CD8-positive, alpha-beta memory T cell (primary cell): ENCODE data around the gene BUB3. TPM values are rescaled to one million over a fixed set of nuclear protein-coding genes. Genes with fewer than 3 reads are reported as not detected.

Experiments
- CTCF ChIA-PET: fragments of 350-600 bp; sonication (Branson Sonifier 250); formaldehyde crosslinking; loops from one replicate; lab custom pipeline; 2021; ENCODE audit warnings: antibody characterized with exemption; lab: Charles Lee
- POLR2A ChIA-PET: fragments of 350-600 bp; sonication (Branson Sonifier 250); formaldehyde crosslinking; loops from one replicate; lab custom pipeline; 2021; ENCODE audit warnings: antibody characterized with exemption; lab: Charles Lee
- DNase-seq, 5 donors: peaks; one replicate each; pipeline versions ENCODE4 v3.0.0 to v3.0.0-alpha.2; 2020 to 2022; ENCODE audit warnings: mixed read lengths in 1 of 5
- H3K27ac ChIP-seq: one replicate; pipeline ENCODE4 v1.7.0; 2013; ENCODE audit warnings: low read depth, mild to moderate bottlenecking, low read length, moderate library complexity
- H3K27me3 ChIP-seq: 2 replicates; pipeline ENCODE4 v1.7.0; 2013; ENCODE audit warnings: low read length, mild to moderate bottlenecking; ENCODE audit not compliant: insufficient read depth, poor library complexity, severe bottlenecking
- H3K36me3 ChIP-seq: 2 replicates; pipeline ENCODE4 v1.7.0; 2013; ENCODE audit warnings: mild to moderate bottlenecking, low read length, moderate library complexity; ENCODE audit not compliant: insufficient read depth
- H3K4me1 ChIP-seq: 2 replicates; pipeline ENCODE4 v1.7.0; 2013; ENCODE audit warnings: mild to moderate bottlenecking, low read length, moderate library complexity; ENCODE audit not compliant: insufficient read depth
- H3K4me3 ChIP-seq: 2 replicates; pipeline ENCODE4 v1.7.0; 2013; ENCODE audit warnings: mild to moderate bottlenecking, low read length
- H3K9me3 ChIP-seq: 2 replicates; pipeline ENCODE4 v1.7.0; 2013; ENCODE audit warnings: mild to moderate bottlenecking, low read length
- H3K27ac Mint-ChIP-seq, 8 donors: one replicate each; pipeline ENCODE4 v1.8.0; 2020 to 2021; ENCODE audit warnings: mixed read lengths in 8 of 8, mild to moderate bottlenecking in 6 of 8, inconsistent platforms in 3 of 8, moderate library complexity in 3 of 8
- H3K27me3 Mint-ChIP-seq, 2 donors: one replicate each; pipeline ENCODE4 v1.8.0; 2020 to 2021; ENCODE audit warnings: mixed read lengths in 2 of 2, mild to moderate bottlenecking in 1 of 2, moderate library complexity in 1 of 2
- H3K36me3 Mint-ChIP-seq, 3 donors: one replicate each; pipeline ENCODE4 v1.8.0; 2020 to 2021; ENCODE audit warnings: mixed read lengths in 3 of 3, inconsistent platforms in 1 of 3, mild to moderate bottlenecking in 1 of 3
- H3K4me1 Mint-ChIP-seq, 3 donors: one replicate each; pipeline ENCODE4 v1.8.0; 2020 to 2021; ENCODE audit warnings: mixed read lengths in 3 of 3, inconsistent platforms in 1 of 3, mild to moderate bottlenecking in 1 of 3
- H3K4me3 Mint-ChIP-seq, 7 donors: one replicate each; pipeline ENCODE4 v1.8.0; 2020 to 2021; ENCODE audit warnings: mixed read lengths in 7 of 7, mild to moderate bottlenecking in 6 of 7, moderate library complexity in 4 of 7, inconsistent platforms in 2 of 7
- H3K9me3 Mint-ChIP-seq, 5 donors: one replicate each; pipeline ENCODE4 v1.8.0; 2020 to 2022; ENCODE audit warnings: mixed read lengths in 5 of 5, mild to moderate bottlenecking in 3 of 5, moderate library complexity in 2 of 5, inconsistent platforms in 1 of 5
- polyA plus RNA-seq: library from polyadenylated mRNA; unstranded; fragments of 300-500 nt; fragmentation: Illumina TruSeq; gene quantifications from one replicate; pipeline ENCODE4 v1.2.3, GENCODE V29; 2021
- total RNA-seq, 2 experiments: library from RNA; stranded (reverse); gene quantifications; one replicate each; pipeline ENCODE4 v1.2.3, GENCODE V29; 2021

Gene BUB3
- total and polyA plus RNA-seq, 3 experiments from 2014 or later = 231 to 255 (median 254) TPM

DNA sequence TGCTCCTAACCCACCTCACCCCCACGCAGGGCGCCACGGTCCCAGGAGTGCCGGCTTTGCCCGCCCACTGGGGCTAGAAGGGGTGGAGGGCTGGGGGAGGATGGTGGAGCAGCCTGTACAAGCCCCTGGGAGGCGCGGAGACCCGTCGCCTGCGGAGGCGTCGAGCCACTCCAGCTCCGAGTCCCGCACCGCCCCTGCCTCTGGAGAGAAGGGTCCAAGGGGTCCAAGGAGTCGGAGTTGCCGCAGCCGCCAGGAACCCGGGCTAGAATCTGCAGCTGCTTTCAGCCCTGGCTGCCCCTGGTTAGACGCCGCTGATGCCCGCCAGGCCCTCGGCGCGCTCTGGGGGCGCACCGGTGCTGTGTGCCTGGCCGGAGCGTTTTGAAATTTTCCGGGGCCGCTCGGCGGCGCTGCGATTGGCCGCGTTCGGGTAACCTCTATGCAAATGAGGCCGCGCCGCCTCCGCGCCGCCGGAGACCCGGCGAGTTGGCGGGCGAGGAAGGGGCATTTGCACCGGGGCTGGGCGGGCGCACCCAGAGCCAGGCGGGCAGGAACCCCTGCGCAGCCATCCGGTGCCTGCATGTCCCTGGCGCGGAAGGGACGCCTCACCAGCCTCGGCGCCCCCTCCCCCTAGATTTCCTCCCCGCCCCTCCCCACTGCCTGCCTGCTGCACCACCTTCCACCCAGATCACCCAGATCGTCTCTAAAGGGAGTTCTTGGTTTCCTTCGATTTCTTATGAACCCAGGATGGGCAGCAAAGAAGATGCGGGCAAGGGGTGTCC is 6.4 kb upstream of the BUB3 start, which contains the start of gene HMX2:
HMX2 (plus strand) TSS at position 502 of the 779 bp plus-strand sequence; CDS start at position 745, 243 bp downstream.
- CTCF ChIA-PET = interaction anchor here (1.3 kb wide), 1 partner anchor 9 kb away, joined by 4 read pairs; no protein-coding TSS in a partner anchor
- H3K4me1 Mint-ChIP-seq = peaks cover 50 to 80% (median 69%) of the 10 kb centered on the region in 3 donors
- H3K4me3 Mint-ChIP-seq = peak within 1 kb of the TSS; percentile 62 to 77 (median 70)
- Histone ChIP-seq H3K9me3 (no peaks in the 10 kb centered on the region), H3K27me3 (peaks cover 79% of the 10 kb centered on the region), H3K27ac (no peak within 1 kb of the TSS), H3K4me1 (peaks cover 75% of the 10 kb centered on the region), H3K4me3 (peak within 1 kb of the TSS; percentile 58), H3K36me3 (no peaks in the 10 kb centered on the region)
- H3K27me3 Mint-ChIP-seq = peaks cover 59 to 74% of the 10 kb centered on the region in 2 donors
- POLR2A ChIA-PET = no interaction called here
- H3K27ac Mint-ChIP-seq = peak within 1 kb of the TSS in 2 of 8 donors; percentile 27 to 69
- no peak for DNase-seq
- peaks cover 0 to 4% (median 0%) of the 10 kb centered on the region in 5 donors for H3K9me3 Mint-ChIP-seq
- H3K36me3 Mint-ChIP-seq = no peaks in the 10 kb centered on the region

DNA sequence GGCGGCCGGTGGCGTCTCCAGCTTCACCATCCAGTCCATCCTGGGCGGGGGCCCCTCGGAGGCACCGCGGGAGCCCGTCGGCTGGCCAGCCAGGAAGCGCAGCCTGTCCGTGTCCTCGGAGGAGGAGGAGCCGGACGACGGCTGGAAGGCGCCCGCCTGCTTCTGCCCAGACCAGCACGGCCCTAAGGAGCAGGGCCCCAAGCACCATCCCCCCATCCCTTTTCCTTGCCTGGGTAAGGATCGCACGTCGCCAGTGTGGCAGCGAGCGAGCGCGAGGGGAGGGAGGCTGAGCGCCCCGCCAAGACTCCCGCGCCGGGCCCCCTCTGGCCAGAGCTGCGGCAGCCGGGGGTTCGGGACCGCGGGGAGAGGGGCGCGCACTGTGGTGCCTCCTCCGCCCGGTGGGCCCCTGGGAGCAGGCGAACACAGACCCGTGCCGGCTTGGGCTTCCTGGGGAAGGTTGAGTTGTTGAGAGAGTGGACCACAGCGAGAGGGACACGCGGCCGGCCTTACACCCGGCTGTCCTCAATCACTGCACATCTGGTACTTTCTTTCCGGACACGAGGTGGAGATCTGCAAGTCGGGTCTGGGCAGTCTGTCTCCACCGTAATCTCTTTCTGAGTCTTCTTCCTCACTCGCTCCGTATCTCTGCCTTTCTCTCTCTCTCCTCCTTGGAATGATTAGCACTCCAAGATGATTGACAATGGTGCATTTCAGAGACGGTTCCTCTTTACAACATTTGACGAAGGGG is 5.6 kb upstream of the BUB3 start:
- H3K4me3 ChIP-seq = peak overlapping the region; percentile 58
- peak overlapping the region in 2 of 8 donors; percentile 12 to 27 for H3K27ac Mint-ChIP-seq

DNA sequence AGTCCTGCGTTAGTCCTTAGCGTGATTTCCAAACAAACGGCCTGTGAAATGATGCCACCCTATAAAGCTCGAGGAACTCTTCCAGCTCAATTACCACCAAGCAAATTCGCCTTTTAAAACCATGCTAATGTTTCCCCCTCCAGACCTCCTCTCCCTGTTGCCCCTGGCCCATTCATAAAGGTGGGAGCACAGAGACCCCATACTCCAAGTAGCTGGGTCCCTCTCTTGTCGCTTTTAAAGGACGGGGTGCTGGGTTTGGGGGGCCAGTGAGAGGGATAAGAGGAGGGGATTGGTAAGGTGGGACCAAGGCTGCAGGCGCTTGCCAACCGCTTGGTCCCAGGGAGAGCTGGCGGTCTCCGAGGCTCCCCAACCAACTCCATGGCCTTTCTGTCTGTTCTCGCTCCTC is 5.0 kb upstream of the BUB3 start:
- DNase-seq = no peak
- Mint-ChIP-seq H3K4me3 (peak overlapping the region; percentile 62 to 88 (median 70)), H3K4me1 (peaks cover 51 to 74% (median 67%) of the 10 kb centered on the region in 3 donors), H3K9me3 (peaks cover 0 to 2% (median 0%) of the 10 kb centered on the region in 5 donors), H3K27ac (peak overlapping the region in 2 of 8 donors; percentile 12 to 27), H3K27me3 (peaks cover 48 to 60% of the 10 kb centered on the region in 2 donors), H3K36me3 (peaks cover 0 to 3% (median 0%) of the 10 kb centered on the region in 3 donors)
- peaks cover 75% of the 10 kb centered on the region for H3K4me1 ChIP-seq
- H3K27ac ChIP-seq = no peak overlapping the region
- no peaks in the 10 kb centered on the region for H3K9me3 ChIP-seq
- peaks cover 68% of the 10 kb centered on the region for H3K27me3 ChIP-seq
- ChIA-PET CTCF (interaction anchor here (0.6 to 2.2 kb wide), 5 partner anchors 8 to 1162 kb away, joined by 3 to 4 read pairs (median 4); no protein-coding TSS in a partner anchor), POLR2A (interaction anchor here (0.9 kb wide), 1 partner anchor 10 kb away, joined by 3 read pairs; no protein-coding TSS in a partner anchor)
- no peaks in the 10 kb centered on the region for H3K36me3 ChIP-seq
- H3K4me3 ChIP-seq = peak overlapping the region; percentile 58

More for the DNA sequence above, 5.6 kb upstream of the BUB3 start:
- Mint-ChIP-seq H3K27me3 (peaks cover 52 to 66% of the 10 kb centered on the region in 2 donors), H3K4me3 (peak overlapping the region; percentile 59 to 77 (median 69)), H3K36me3 (no peaks in the 10 kb centered on the region), H3K9me3 (peaks cover 0 to 4% (median 0%) of the 10 kb centered on the region in 5 donors), H3K4me1 (peaks cover 49 to 74% (median 67%) of the 10 kb centered on the region in 3 donors)
- no peak overlapping the region for H3K27ac ChIP-seq
- ChIA-PET POLR2A (interaction anchor here (0.9 kb wide), 1 partner anchor 10 kb away, joined by 3 read pairs; no protein-coding TSS in a partner anchor), CTCF (interaction anchor here (0.6 to 2.2 kb wide), 4 partner anchors 8 to 1162 kb away, joined by 3 to 4 read pairs (median 4); no protein-coding TSS in a partner anchor)
- DNase-seq = no peak
- H3K9me3 ChIP-seq = no peaks in the 10 kb centered on the region
- H3K27me3 ChIP-seq = peaks cover 72% of the 10 kb centered on the region
- H3K36me3 ChIP-seq = no peaks in the 10 kb centered on the region
- H3K4me1 ChIP-seq = peaks cover 72% of the 10 kb centered on the region

DNA sequence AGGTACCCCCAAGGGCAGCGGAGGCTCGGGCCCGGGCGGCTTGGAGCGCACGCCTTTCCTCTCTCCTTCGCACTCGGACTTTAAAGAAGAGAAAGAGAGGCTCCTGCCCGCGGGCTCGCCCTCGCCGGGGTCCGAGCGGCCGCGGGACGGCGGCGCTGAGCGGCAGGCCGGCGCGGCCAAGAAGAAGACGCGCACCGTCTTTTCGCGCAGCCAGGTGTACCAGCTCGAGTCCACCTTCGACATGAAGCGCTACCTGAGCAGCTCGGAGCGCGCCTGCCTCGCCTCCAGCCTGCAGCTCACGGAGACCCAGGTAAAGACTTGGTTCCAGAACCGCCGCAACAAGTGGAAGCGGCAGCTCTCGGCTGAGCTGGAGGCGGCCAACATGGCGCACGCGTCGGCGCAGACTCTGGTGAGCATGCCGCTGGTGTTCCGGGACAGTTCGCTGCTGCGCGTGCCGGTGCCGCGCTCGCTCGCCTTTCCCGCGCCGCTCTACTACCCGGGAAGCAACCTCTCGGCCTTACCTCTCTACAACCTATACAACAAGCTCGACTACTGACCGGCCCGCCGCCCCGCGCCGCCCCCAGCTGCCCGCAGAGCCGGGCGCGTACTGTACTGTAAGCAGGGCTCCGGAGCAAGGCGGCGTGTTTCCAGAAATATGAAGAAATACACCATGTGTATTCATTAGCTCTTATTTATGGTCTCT is 4.5 kb upstream of the BUB3 start:
- CTCF ChIA-PET = interaction anchor here (0.6 to 2.2 kb wide), 6 partner anchors 9 to 1163 kb away, joined by 3 to 4 read pairs (median 4); partner anchors contain the start of gene C10orf88
- H3K27ac ChIP-seq = no peak overlapping the region
- no peaks in the 10 kb centered on the region for H3K36me3 ChIP-seq
- peak overlapping the region in 2 of 8 donors; percentile 34 to 58 for H3K27ac Mint-ChIP-seq
- H3K4me1 ChIP-seq = peaks cover 71% of the 10 kb centered on the region
- H3K4me3 ChIP-seq = peak overlapping the region; percentile 58
- POLR2A ChIA-PET = interaction anchor here (0.9 kb wide), 1 partner anchor 9 kb away, joined by 3 read pairs; no protein-coding TSS in a partner anchor
- H3K27me3 Mint-ChIP-seq = peaks cover 42 to 55% of the 10 kb centered on the region in 2 donors
- peak in 1 of 5 donors; percentile 55 for DNase-seq
- peaks cover 47 to 70% (median 63%) of the 10 kb centered on the region in 3 donors for H3K4me1 Mint-ChIP-seq
- H3K36me3 Mint-ChIP-seq = peaks cover 0 to 5% (median 0%) of the 10 kb centered on the region in 3 donors
- H3K9me3 ChIP-seq = no peaks in the 10 kb centered on the region
- peak overlapping the region; percentile 62 to 91 (median 73) for H3K4me3 Mint-ChIP-seq
- peaks cover 62% of the 10 kb centered on the region for H3K27me3 ChIP-seq
- peaks cover 0 to 2% (median 0%) of the 10 kb centered on the region in 5 donors for H3K9me3 Mint-ChIP-seq

DNA sequence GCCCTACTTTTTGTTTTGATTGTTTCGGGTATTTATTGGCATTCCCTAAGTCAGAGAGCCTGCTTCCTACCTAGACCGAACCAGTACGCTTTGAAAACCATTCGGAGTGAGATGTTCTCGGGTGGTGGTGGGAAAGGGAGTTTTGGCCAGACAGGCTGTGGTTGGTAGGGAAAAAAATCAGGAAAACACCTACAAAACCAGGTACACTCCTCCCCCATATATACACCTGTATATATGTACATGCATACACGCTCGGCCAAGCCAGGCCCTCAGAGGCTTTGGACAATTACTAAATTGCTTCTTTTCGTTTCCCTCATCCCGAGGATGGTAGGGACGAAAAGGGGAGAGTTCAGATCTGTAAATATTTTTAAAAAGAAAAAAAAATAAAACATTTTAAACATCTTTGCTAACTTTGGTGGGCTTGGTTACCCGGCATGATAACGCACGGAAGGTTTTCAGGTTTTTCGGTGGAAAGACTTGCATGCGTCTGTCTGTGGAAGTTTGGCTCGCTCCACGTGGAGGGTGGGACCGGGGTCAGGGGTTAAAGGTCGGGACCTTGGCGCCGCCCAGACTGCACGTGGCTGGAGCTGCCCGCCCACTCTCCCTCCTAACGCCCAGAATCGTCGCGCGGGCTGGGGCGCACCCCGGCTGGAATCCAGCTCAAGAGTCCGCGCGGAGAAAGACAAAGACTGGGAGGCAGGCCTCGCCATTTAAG is 3.8 kb upstream of the BUB3 start:
- peaks cover 46 to 69% (median 61%) of the 10 kb centered on the region in 3 donors for H3K4me1 Mint-ChIP-seq
- no peaks in the 10 kb centered on the region for H3K36me3 ChIP-seq
- peaks cover 55% of the 10 kb centered on the region for H3K27me3 ChIP-seq
- peak overlapping the region in 2 of 8 donors; percentile 34 to 58 for H3K27ac Mint-ChIP-seq
- peak overlapping the region; percentile 62 to 91 (median 73) for H3K4me3 Mint-ChIP-seq
- peaks cover 0 to 2% (median 0%) of the 10 kb centered on the region in 5 donors for H3K9me3 Mint-ChIP-seq
- H3K27ac ChIP-seq = no peak overlapping the region
- no peaks in the 10 kb centered on the region for H3K9me3 ChIP-seq
- peaks cover 0 to 11% (median 0%) of the 10 kb centered on the region in 3 donors for H3K36me3 Mint-ChIP-seq
- ChIA-PET CTCF (interaction anchor here (0.8 to 2.2 kb wide), 5 partner anchors 9 to 196 kb away, joined by 3 to 4 read pairs (median 3); partner anchors contain the start of gene C10orf88), POLR2A (interaction anchor here (0.8 kb wide), 1 partner anchor 11 kb away, joined by 3 read pairs; no protein-coding TSS in a partner anchor)
- peaks cover 35 to 47% of the 10 kb centered on the region in 2 donors for H3K27me3 Mint-ChIP-seq
- peaks cover 69% of the 10 kb centered on the region for H3K4me1 ChIP-seq
- no peak for DNase-seq
- peak overlapping the region; percentile 58 for H3K4me3 ChIP-seq

DNA sequence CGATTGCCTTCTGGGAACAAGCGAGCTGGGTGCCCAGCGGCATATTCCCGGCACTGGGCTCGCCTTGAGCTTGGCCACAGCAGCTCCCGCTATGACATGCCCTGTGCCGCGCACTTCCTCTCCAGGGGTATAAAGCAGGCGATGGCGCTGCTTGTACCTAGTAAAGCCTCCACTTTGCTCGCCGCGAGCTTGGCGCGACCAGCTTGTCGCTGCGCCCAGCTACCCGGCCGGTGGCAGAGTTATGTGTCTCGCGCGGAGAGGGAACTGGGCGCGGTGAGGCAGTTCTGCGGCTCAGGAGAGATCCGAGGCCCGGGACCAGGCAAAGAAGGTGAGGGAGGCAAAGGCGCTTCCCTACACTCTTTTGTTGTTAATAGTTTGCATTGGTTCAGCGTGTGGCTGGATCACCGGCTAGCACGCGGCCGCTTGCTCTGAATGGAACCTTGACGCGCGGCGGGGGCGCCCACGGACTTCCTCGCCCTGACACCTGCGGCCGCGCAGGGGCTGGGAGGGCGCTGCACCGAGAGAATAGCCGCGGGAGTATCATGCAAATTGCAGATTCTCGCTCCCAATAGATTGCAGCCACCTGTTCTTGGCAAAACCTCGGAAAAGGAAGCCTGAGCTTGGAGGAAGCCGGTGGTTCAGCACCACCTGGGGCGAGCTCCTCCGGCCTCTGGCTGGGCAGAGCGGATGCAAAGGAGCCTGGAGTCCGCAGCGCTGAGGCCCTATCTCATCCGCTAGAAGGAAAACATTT is 3.0 kb upstream of the BUB3 start:
- Mint-ChIP-seq H3K27me3 (peaks cover 29 to 42% of the 10 kb centered on the region in 2 donors), H3K27ac (peak overlapping the region in 1 of 8 donors; percentile 19), H3K4me1 (peaks cover 48 to 69% (median 62%) of the 10 kb centered on the region in 3 donors), H3K4me3 (peak overlapping the region; percentile 62 to 78 (median 70)), H3K36me3 (peaks cover 2 to 16% (median 3%) of the 10 kb centered on the region in 3 donors), H3K9me3 (no peaks in the 10 kb centered on the region)
- Histone ChIP-seq H3K36me3 (no peaks in the 10 kb centered on the region), H3K27ac (no peak overlapping the region), H3K9me3 (no peaks in the 10 kb centered on the region), H3K4me1 (peaks cover 72% of the 10 kb centered on the region), H3K4me3 (peak overlapping the region; percentile 57), H3K27me3 (peaks cover 49% of the 10 kb centered on the region)
- CTCF ChIA-PET = interaction anchor here (0.8 to 1.5 kb wide), 3 partner anchors 10 to 197 kb away, joined by 3 read pairs; partner anchors contain the start of gene C10orf88
- POLR2A ChIA-PET = interaction anchor here (0.5 to 0.8 kb wide), 2 partner anchors 12 to 319 kb away, joined by 3 read pairs; no protein-coding TSS in a partner anchor
- DNase-seq = no peak
